ENCODE results near the gene RNASE8.

GRCh38 chr14:21068521-21069387, 11.1 kb downstream of the RNASE8 start:
- TF ChIP-seq CTCF (IDR thresholded peaks at IDR 0.05) (peak; percentile 42 to 71 (median 67)), POLR2A (IDR thresholded peaks at IDR 0.05) (no peak)
